ENCODE data around the gene GRIN1. TPM values are rescaled to one million over a fixed set of nuclear protein-coding genes. Genes with fewer than 3 reads are reported as not detected.
"Not testable (repeated sequence)": the region's sequence is repeated elsewhere in the genome, so short reads cannot be mapped to it uniquely, and the experiment has no call there.

The GRIN1 gene
- total and polyA plus RNA-seq, 10 of the 15 experiments (the other 5 are each of a cell fraction or from before 2014, with no cell fraction given): 0.05 to 0.10 (median 0.06) TPM; not detected in 6

DNA sequence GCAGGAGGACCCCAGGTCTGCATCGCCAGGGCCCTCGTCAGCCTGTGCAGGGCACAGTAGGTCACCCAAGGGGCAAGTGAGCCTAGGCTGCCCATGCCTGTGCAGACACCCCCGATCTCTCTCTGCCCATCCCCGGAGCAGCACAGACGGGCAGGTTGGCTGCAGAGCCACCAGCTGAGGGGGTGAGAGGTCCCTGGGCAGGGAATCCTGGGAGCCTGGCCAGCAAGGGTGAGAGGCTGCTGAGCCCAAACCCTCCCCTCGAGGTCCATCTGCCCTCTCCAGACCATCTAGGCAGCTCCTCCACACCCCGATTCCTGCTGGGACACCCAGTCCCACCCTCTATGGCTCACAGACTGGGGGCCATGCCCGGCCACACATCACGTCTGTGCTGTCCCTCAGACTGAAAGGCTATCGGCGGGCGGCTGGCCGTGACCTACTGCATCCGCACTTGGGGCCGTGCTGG, 21.7 kb upstream of the GRIN1 start:
- WGBS (ENCODE audit: insufficient coverage, insufficient replicate concordance, low lambda C conversion rate, missing lambda C conversion rate): 71% methylated on average over 15 of the region's 15 CpGs
- Histone ChIP-seq H2AFZ (ENCODE audit: control insufficient read depth, low read depth, low read length) (no peak overlapping the region), H4K20me1 (ENCODE audit: control insufficient read depth, insufficient read depth) (no peaks in the 10 kb centered on the region), H3K4me3 (no peak overlapping the region), H3K27ac (ENCODE audit: control insufficient read depth, insufficient read depth) (no peak overlapping the region), H3K27me3 (replicated peaks in 1 of 2; ENCODE audit: control insufficient read depth in 2 of 2, insufficient read depth in 2 of 2, low read length in 1 of 2) (no peaks in the 10 kb centered on the region), H3K36me3 (ENCODE audit: control insufficient read depth in 2 of 2, insufficient read depth in 2 of 2, low read length in 1 of 2) (peaks cover 3 to 4% of the 10 kb centered on the region in 2 experiments; a peak in 2 of 4 replicates), H3K4me2 (ENCODE audit: control insufficient read depth, insufficient read depth) (no peak overlapping the region), H3K4me1 (ENCODE audit: control insufficient read depth, insufficient read depth, low read length) (peaks cover 16% of the 10 kb centered on the region), H3K79me2 (ENCODE audit: control insufficient read depth, insufficient read depth, low read length) (peaks cover 2% of the 10 kb centered on the region), H3K9me3 (replicated peaks; ENCODE audit: control insufficient read depth, insufficient read depth, low read length) (no peaks in the 10 kb centered on the region), H3K9ac (ENCODE audit: control insufficient read depth, insufficient read depth, low read length) (no peak overlapping the region)
- no peak for DNase-seq (ENCODE audit: low read depth, low spot score)
- ATAC-seq: no peak
- TF ChIP-seq CREB1 (IDR thresholded peaks at IDR 0.05; ENCODE audit: low read depth) (no peak), BACH1 (IDR thresholded peaks at IDR 0.05; ENCODE audit: borderline replicate concordance) (no peak), SIN3A (IDR thresholded peaks at IDR 0.05; ENCODE audit: low read depth, low read length) (no peak), JUND (IDR thresholded peaks at IDR 0.05; ENCODE audit: low read depth, low read length) (no peak), BCL11A (IDR thresholded peaks at IDR 0.05; ENCODE audit: low read depth, low read length) (no peak), RCOR1 (conservative IDR thresholded peaks at IDR 0.05; ENCODE audit: low read depth, low read length) (no peak), RUNX3 (IDR thresholded peaks at IDR 0.05; ENCODE audit: low read length) (no peak), KLF5 (IDR thresholded peaks at IDR 0.05; ENCODE audit: partially characterized antibody) (no peak), NR2C2 (IDR thresholded peaks at IDR 0.05; ENCODE audit: borderline replicate concordance, control insufficient read depth, insufficient read length, low read depth) (no peak)
- TF ChIP-seq, protein P1, sequence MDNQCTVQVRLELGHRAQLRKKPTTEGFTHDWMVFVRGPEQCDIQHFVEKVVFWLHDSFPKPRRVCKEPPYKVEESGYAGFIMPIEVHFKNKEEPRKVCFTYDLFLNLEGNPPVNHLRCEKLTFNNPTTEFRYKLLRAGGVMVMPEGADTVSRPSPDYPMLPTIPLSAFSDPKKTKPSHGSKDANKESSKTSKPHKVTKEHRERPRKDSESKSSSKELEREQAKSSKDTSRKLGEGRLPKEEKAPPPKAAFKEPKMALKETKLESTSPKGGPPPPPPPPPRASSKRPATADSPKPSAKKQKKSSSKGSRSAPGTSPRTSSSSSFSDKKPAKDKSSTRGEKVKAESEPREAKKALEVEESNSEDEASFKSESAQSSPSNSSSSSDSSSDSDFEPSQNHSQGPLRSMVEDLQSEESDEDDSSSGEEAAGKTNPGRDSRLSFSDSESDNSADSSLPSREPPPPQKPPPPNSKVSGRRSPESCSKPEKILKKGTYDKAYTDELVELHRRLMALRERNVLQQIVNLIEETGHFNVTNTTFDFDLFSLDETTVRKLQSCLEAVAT (IDR thresholded peaks at IDR 0.05): no peak
- in situ Hi-C loops (cut with MboI) (no loop called here), intact Hi-C loops (cut with micrococcal nuclease; ENCODE audit: unreplicated experiment) (loop anchor here (5.0 kb wide), 2 partner anchors 35 to 50 kb away; no protein-coding TSS in a partner anchor)
- SMC1A ChIA-PET (ENCODE audit: uncharacterized antibody, unreplicated experiment): interaction anchor here (1.7 kb wide), 1 partner anchor 109 kb away, joined by 11 read pairs; the partner anchor contains the start of genes CYSRT1 and RNF224
- RAD21 ChIA-PET (ENCODE audit: unreplicated experiment): interaction anchor here (1.4 kb wide), 1 partner anchor 34 kb away, joined by 4 read pairs; no protein-coding TSS in a partner anchor
- no peak for FAIRE-seq
- POLR2A ChIA-PET: no interaction called here
- BruUV-seq (replicated peaks): no TSS peak
- CTCF ChIA-PET: interaction anchor here (1.7 to 2.6 kb wide), 3 partner anchors 21 to 110 kb away, joined by 11 to 22 read pairs (median 12); partner anchors contain the start of gene RNF224

DNA sequence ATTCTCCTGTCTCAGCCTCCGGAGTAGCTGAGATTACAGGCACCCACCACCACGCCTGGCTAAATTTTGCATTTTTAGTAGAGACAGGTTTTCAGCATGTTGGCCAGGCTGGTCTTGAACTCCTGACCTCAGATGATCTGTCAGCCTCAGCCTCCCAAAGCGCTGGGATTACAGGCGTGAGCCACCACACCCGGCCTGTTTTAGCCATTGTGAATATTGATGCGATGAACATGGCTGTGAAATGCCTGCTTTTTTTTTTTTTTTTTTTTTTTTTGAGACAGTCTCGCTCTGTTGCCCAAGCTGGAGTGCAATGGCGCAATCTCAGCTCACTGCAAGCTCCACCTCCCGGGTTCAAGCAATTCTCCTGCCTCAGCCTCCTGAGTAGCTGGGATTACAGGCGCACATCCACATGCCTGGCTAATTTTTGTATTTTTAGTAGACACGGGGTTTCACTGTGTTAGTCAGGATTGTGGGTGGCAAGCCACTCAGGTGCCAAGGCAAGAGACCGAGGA, 20.8 kb upstream of the GRIN1 start:
- BruUV-seq (replicated peaks): not testable (repeated sequence)

More for the DNA sequence above, 20.8 kb upstream of the GRIN1 start:
- H3K9ac ChIP-seq (ENCODE audit: control insufficient read depth, insufficient read depth, low read length); ATAC-seq; H3K4me2 ChIP-seq (ENCODE audit: control insufficient read depth, insufficient read depth); H3K27me3 ChIP-seq (replicated peaks in 1 of 2; ENCODE audit: control insufficient read depth in 2 of 2, insufficient read depth in 2 of 2, low read length in 1 of 2); in situ Hi-C loops (cut with MboI); H3K79me2 ChIP-seq (ENCODE audit: control insufficient read depth, insufficient read depth, low read length); H3K9me3 ChIP-seq (replicated peaks; ENCODE audit: control insufficient read depth, insufficient read depth, low read length); FAIRE-seq; H3K36me3 ChIP-seq (ENCODE audit: control insufficient read depth in 2 of 2, insufficient read depth in 2 of 2, low read length in 1 of 2); H3K4me3 ChIP-seq; H4K20me1 ChIP-seq (ENCODE audit: control insufficient read depth, insufficient read depth); DNase-seq (ENCODE audit: low read depth, low spot score); H3K27ac ChIP-seq (ENCODE audit: control insufficient read depth, insufficient read depth); H2AFZ ChIP-seq (ENCODE audit: control insufficient read depth, low read depth, low read length): not testable (repeated sequence)
- ChIA-PET SMC1A (ENCODE audit: uncharacterized antibody, unreplicated experiment) (interaction anchor here (1.0 to 1.7 kb wide), 5 partner anchors 10 to 117 kb away, joined by 3 to 11 read pairs (median 4); partner anchors contain the start of genes CYSRT1 and RNF224), POLR2A (interaction anchor here (0.6 to 2.0 kb wide), 7 partner anchors 32 to 357 kb away, joined by 3 to 7 read pairs (median 4); partner anchors contain the start of genes ANAPC2, RNF208 and SSNA1), CTCF (interaction anchor here (0.8 to 2.6 kb wide), 15 partner anchors 10 to 350 kb away, joined by 3 to 22 read pairs (median 3); partner anchors contain the start of genes ANAPC2, RNF224 and SSNA1), RAD21 (ENCODE audit: unreplicated experiment) (interaction anchor here (0.6 to 1.6 kb wide), 10 partner anchors 8 to 123 kb away, joined by 3 to 6 read pairs (median 4); partner anchors contain the start of genes TPRN and TUBB4B)
- peaks cover 24% of the 10 kb centered on the region for H3K4me1 ChIP-seq (ENCODE audit: control insufficient read depth, insufficient read depth, low read length)
- WGBS (ENCODE audit: insufficient coverage, insufficient replicate concordance, low lambda C conversion rate, missing lambda C conversion rate): 68% methylated on average over 10 of the region's 12 CpGs
- intact Hi-C loops (cut with micrococcal nuclease; ENCODE audit: unreplicated experiment): loop anchor here (1.0 to 5.0 kb wide), 3 partner anchors 34 to 109 kb away; partner anchors contain the start of gene RNF224
